Endothelial cell of umbilical vein (primary cell): ENCODE results near the gene GLOD5. TPM values are rescaled to one million over a fixed set of nuclear protein-coding genes. Genes with fewer than 3 reads are reported as not detected.
"Not testable (repeated sequence)": the region's sequence is repeated elsewhere in the genome, so short reads cannot be mapped to it uniquely, and the experiment has no call there.

ENCODE experiments used
- BruUV-seq: library from RNA; stranded (reverse); fragments of 400-500 nt; replicated peaks from 2 replicates; lab custom pipeline; 2021; lab: Mats Ljungman, UMichigan
- CTCF ChIA-PET: fragments of 300-600, 350-600 bp; sonication (Branson Sonifier 250); formaldehyde crosslinking; loops from one replicate; lab custom pipeline; 2021; ENCODE audit warnings: antibody characterized with exemption, inconsistent platforms; lab: Charles Lee
- POLR2A ChIA-PET: fragments of 300-600, 350-600 bp; sonication (Branson Sonifier 250); formaldehyde crosslinking; loops from one replicate; lab custom pipeline; 2021; ENCODE audit warnings: antibody characterized with exemption, inconsistent platforms; lab: Charles Lee
- DNase-seq: peaks from one replicate; pipeline ENCODE4 v3.0.0-alpha.2; 2011; ENCODE audit warnings: low read depth, low spot score
- FAIRE-seq: peaks from 2 replicates; lab custom pipeline; 2011; peaks lifted over from hg19 to GRCh38; lab: Jason Lieb, UNC
- H2AFZ ChIP-seq: 2 replicates; pipeline ENCODE4 v1.6.0; 2012; ENCODE audit warnings: low read depth, low read length, control low read depth, inconsistent platforms
- H3K27ac ChIP-seq: 2 replicates; pipeline ENCODE4 v1.5.1; 2011; ENCODE audit warnings: low read depth, mild to moderate bottlenecking, control low read depth, low read length, moderate library complexity; ENCODE audit not compliant: insufficient read depth
- H3K27me3 ChIP-seq, 2 experiments: 2 replicates each; pipeline versions ENCODE4 v1.6.0 to v1.6.1; 2011; ENCODE audit warnings: low read length in 2 of 2, mixed read lengths in 1 of 2; ENCODE audit not compliant: control insufficient read depth in 2 of 2, insufficient read depth in 2 of 2
- H3K36me3 ChIP-seq, 2 experiments: 2 replicates in 1 of 2; 3 replicates in 1 of 2; pipeline ENCODE4 v1.5.1; 2011; ENCODE audit warnings: low read length in 2 of 2, mild to moderate bottlenecking in 1 of 2, moderate library complexity in 1 of 2; ENCODE audit not compliant: control insufficient read depth in 2 of 2, insufficient read depth in 2 of 2; ENCODE audit errors: extremely low read depth in 1 of 2
- H3K4me1 ChIP-seq: 3 replicates; pipeline ENCODE4 v1.5.1; 2011; ENCODE audit warnings: mild to moderate bottlenecking, low read length; ENCODE audit not compliant: control insufficient read depth, insufficient read depth; ENCODE audit errors: extremely low read depth
- H3K4me2 ChIP-seq: 2 replicates; pipeline ENCODE4 v1.6.1; 2011; ENCODE audit warnings: low read length, control low read depth, mixed read lengths; ENCODE audit not compliant: insufficient read depth
- H3K4me3 ChIP-seq, 3 experiments: fragments of 200-600 bp in 1 of 3; sonication (generic), shearing (Covaris generic) in 1 of 3; replicated peaks in 1 of 3; 2 replicates each; pipeline ENCODE4 v1.5.1; 2011 to 2016; ENCODE audit warnings: control low read depth in 3 of 3, low read length in 3 of 3, mild to moderate bottlenecking in 2 of 3, inconsistent platforms in 1 of 3, low read depth in 1 of 3, moderate library complexity in 1 of 3; ENCODE audit not compliant: insufficient read depth in 1 of 3
- H3K79me2 ChIP-seq: 2 replicates; pipeline ENCODE4 v1.6.0; 2012; ENCODE audit warnings: low read length, inconsistent platforms; ENCODE audit not compliant: control insufficient read depth, insufficient read depth
- H3K9ac ChIP-seq: replicated peaks from 2 replicates; pipeline ENCODE3; 2011; ENCODE audit warnings: low read length, control low read depth; ENCODE audit not compliant: insufficient read depth; ENCODE audit errors: extremely low read depth
- H3K9me1 ChIP-seq: replicated peaks from 3 replicates; pipeline ENCODE4 v1.6.0; 2011; ENCODE audit warnings: mild to moderate bottlenecking, low read length; ENCODE audit not compliant: control insufficient read depth, insufficient read depth; ENCODE audit errors: extremely low read depth
- H3K9me3 ChIP-seq: replicated peaks from 2 replicates; pipeline ENCODE4 v1.5.1; 2012; ENCODE audit warnings: low read length, inconsistent platforms; ENCODE audit not compliant: control insufficient read depth, insufficient read depth
- H4K20me1 ChIP-seq: replicated peaks from 2 replicates; pipeline ENCODE3; 2011; ENCODE audit warnings: mild to moderate bottlenecking, low read length; ENCODE audit not compliant: control insufficient read depth, insufficient read depth; ENCODE audit errors: extremely low read depth
- CTCF ChIP-seq, 2 donors: IDR thresholded peaks; 1 replicate in 1 of 2; 2 replicates in 1 of 2; pipeline ENCODE4 v1.5.1; 2011; ENCODE audit warnings: low read length in 2 of 2, mild to moderate bottlenecking in 2 of 2, moderate library complexity in 2 of 2, control low read depth in 1 of 2, inconsistent platforms in 1 of 2, low read depth in 1 of 2; ENCODE audit not compliant: insufficient read depth in 1 of 2; ENCODE audit errors: extremely low read depth in 1 of 2
- EZH2 ChIP-seq: IDR thresholded peaks from 2 replicates; pipeline ENCODE4 v1.6.1; 2012; ENCODE audit warnings: borderline replicate concordance, low read depth, mild to moderate bottlenecking, moderate library complexity, low read length, inconsistent platforms; ENCODE audit not compliant: severe bottlenecking
- FOS ChIP-seq: IDR thresholded peaks from 2 replicates; pipeline ENCODE4 v1.6.1; 2011; ENCODE audit warnings: mild to moderate bottlenecking, low read length, moderate library complexity, borderline replicate concordance; ENCODE audit not compliant: insufficient read depth
- GATA2 ChIP-seq: IDR thresholded peaks from 2 replicates; pipeline ENCODE4 v1.7.0; 2011; ENCODE audit warnings: low read depth, mild to moderate bottlenecking, moderate library complexity, mixed read lengths, low read length; ENCODE audit not compliant: insufficient read length, insufficient read depth
- JUN ChIP-seq: IDR thresholded peaks from 2 replicates; pipeline ENCODE4 v1.6.1; 2011; ENCODE audit warnings: borderline replicate concordance, low read depth; ENCODE audit not compliant: insufficient read length, insufficient read depth
- MYC ChIP-seq: IDR thresholded peaks from one replicate; pipeline ENCODE4 v1.6.1; 2011; ENCODE audit warnings: mild to moderate bottlenecking, low read depth, low read length
- POLR2A ChIP-seq: IDR thresholded peaks from 2 replicates; pipeline ENCODE4 v1.6.1; 2012; ENCODE audit warnings: low read depth, mild to moderate bottlenecking, control low read depth, low read length
- POLR2AphosphoS5 ChIP-seq: IDR thresholded peaks from 2 replicates; pipeline ENCODE4 v1.6.1; 2012; ENCODE audit warnings: low read depth, mild to moderate bottlenecking, control low read depth, low read length, moderate library complexity; ENCODE audit not compliant: insufficient read depth
- dilution Hi-C: fragments of 300-500 bp; cut with MboI; formaldehyde crosslinking; loops from one replicate; pipeline ENCODE4 v1.15.0; 2019; ENCODE audit warnings: low sequenced_read_pairs; ENCODE audit not compliant: extremely low pct_ligation_motif_present
- intact Hi-C: fragments of 100-400 bp; cut with micrococcal nuclease; formaldehyde crosslinking; loops from one replicate; pipeline ENCODE4 v1.10.0; 2022
- polyA plus RNA-seq, 4 experiments: library from polyadenylated mRNA; depleted of rRNA in 3 of 4; stranded (reverse) in 3 of 4; unstranded in 1 of 4; fragments of >200 nt; gene quantifications; 2 replicates each; pipeline versions ENCODE4 v1.2.1 to v1.2.3, GENCODE V29; 2011 to 2012; ENCODE audit warnings: missing spikeins in 1 of 4
- total RNA-seq: library from RNA; stranded (reverse); gene quantifications from 2 replicates; pipeline ENCODE4 v1.2.3, GENCODE V29; 2021
- TF ChIP-seq, protein P1 (sequence below): IDR thresholded peaks from 2 replicates; pipeline ENCODE4 v1.6.1; 2011; ENCODE audit not compliant: insufficient read depth, insufficient read length

Gene GLOD5
- total and polyA plus RNA-seq, 2 donors (not counting 3 experiments of a cell fraction or from before 2014, with no cell fraction given), result not detected

- DNase-seq (no peak), FAIRE-seq (no peak)
- intact Hi-C loops (no loop called here), dilution Hi-C loops (no loop called here)
- Histone ChIP-seq H3K9me1 (no peaks in the 10 kb centered on the region), H3K4me3 (no peak overlapping the region), H2AFZ (no peak overlapping the region), H3K36me3 (peaks cover 0 to 2% of the 10 kb centered on the region in 2 experiments), H4K20me1 (no peaks in the 10 kb centered on the region), H3K27ac (no peak overlapping the region), H3K4me2 (no peak overlapping the region), H3K9ac (no peak overlapping the region), H3K9me3 (no peaks in the 10 kb centered on the region), H3K79me2 (no peaks in the 10 kb centered on the region), H3K4me1 (no peaks in the 10 kb centered on the region), H3K27me3 (no peaks in the 10 kb centered on the region)
- ChIA-PET POLR2A (no interaction called here), CTCF (no interaction called here)
- TF ChIP-seq FOS (no peak), POLR2AphosphoS5 (no peak), POLR2A (no peak), EZH2 (no peak), MYC (no peak), CTCF (IDR thresholded peaks at IDR 0.05; ENCODE audit: extremely low read depth in 1 of 2, insufficient read depth in 1 of 2, low read depth in 1 of 2, low read length in 2 of 2) (no peak), GATA2 (no peak), JUN (no peak)
- TF ChIP-seq, protein P1, sequence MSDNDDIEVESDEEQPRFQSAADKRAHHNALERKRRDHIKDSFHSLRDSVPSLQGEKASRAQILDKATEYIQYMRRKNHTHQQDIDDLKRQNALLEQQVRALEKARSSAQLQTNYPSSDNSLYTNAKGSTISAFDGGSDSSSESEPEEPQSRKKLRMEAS, result no peak
- BruUV-seq, result no TSS peak
Observed at GRCh38 chrX:48818866-48819265, 57.3 kb downstream of the GLOD5 start.

GRCh38 chrX:48819394-48819793 lies 57.8 kb downstream of the GLOD5 start:
- H3K4me2 ChIP-seq, H3K27ac ChIP-seq, H3K36me3 ChIP-seq, H2AFZ ChIP-seq, BruUV-seq, intact Hi-C loops, H3K9me1 ChIP-seq, dilution Hi-C loops, DNase-seq, H4K20me1 ChIP-seq, H3K4me1 ChIP-seq, H3K27me3 ChIP-seq, H3K9me3 ChIP-seq, POLR2A ChIA-PET, H3K79me2 ChIP-seq, CTCF ChIA-PET, FAIRE-seq, H3K9ac ChIP-seq, H3K4me3 ChIP-seq: not testable (repeated sequence)
